Stimulated activated CD4-positive, alpha-beta T cell treated with anti-CD3 and anti-CD28 coated beads, Interleukin-1b, Interleukin-23, amount 100 ng/mL, for 4 hours (primary cell): ENCODE results near the gene CLNK.

Source experiments
- DNase-seq, 2 donors: peaks; one replicate each; pipeline ENCODE4 v3.0.0-alpha.2; 2020; ENCODE audit warnings: low read depth in 2 of 2

Gene CLNK

DNA sequence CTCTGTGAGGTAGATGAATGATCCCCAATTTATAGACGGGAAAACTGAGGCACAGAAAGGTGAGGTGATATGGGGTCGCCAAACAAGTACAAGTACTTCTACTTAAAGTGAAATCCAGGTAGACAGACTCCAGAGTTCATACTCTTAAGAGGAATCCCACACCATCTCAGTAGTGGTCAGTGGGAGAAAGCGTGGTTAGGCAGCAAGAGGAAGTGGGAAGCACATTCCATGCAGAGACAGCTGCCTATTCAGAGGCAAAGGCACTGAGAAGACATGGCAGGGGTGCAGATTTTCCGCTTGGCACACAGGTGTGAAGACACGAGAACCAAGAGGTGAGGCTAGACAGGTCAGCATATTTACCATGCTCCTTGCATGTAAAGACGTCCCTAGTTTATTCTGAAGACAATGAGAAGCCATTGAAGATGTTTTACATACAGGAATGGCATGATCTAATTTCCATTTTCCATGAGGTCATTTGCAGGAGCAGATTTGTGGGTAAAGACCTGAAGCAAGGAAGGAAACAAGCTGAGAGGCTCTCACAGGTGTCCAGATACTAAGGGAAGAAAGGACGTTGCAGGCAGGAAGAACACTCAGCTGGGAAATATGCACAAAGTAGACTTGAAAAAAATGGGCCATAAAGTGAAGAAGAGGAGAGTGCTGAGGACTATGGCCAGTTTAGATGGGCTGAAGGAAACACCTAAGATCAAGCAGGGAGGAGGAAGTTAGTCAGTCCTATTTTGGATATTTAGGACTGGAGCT lies 17.3 kb upstream of the CLNK start:
- DNase-seq, result no peak

DNA sequence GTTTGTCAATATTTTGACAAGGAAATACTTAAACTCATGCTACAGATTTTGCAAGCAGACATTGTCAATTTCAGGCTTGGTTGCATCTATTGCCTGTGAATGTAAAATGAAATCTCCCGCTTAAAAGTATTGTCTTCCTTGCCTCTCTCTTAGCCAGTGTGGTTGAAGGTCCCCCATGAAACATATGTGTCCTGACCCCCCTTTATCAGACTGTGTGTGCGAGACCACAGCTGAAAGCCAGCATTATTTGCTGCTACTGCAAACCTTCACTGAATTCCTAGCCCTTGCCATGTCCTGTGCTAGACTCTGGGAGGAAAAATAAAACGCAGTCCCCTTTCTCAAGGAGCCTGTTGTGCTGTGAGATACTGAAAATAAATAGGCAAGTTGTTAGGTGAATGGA lies 16.6 kb upstream of the CLNK start:
- DNase-seq, result no peak

DNA sequence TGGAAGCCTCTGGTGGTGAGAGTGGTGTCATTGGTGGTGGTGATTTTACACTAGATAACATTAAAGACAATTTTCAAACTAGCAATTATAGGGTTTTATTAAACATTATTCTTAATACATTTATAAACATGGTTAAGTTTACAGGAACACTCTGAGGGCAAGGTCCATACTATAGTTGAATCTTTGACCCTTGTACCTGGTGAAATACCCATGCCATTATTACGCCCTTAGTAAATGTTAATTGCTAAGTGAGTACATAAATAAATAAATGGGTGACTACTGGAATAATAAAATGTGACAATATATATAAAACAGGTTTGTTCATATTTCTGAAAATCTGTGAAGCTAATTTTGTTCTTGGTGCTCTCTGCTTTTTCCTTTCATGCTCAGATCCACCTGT lies 13.6 kb upstream of the CLNK start:
- DNase-seq, result no peak

DNA sequence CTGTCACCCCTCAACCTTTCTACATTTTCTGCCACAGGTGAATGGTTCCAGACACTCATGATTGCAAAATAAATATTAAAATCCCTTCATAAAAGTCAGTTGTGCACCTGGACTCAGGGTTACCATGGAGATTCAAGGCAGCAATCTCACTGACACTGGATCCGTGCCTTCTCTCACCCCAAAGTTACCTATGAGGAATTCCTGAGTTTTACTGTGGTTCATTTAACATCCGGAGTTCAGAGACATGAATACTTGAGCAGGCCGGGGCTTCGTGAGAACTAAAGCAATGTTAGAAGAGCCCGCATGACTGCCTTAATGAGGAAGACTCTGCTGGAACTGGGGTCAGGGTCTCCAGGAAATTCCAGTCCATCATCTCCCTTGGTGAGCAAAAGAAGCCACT lies 12.5 kb upstream of the CLNK start:
- DNase-seq, result no peak

GRCh38 chr4:10696253-10696652 lies 11.7 kb upstream of the CLNK start:
- no peak for DNase-seq

DNA sequence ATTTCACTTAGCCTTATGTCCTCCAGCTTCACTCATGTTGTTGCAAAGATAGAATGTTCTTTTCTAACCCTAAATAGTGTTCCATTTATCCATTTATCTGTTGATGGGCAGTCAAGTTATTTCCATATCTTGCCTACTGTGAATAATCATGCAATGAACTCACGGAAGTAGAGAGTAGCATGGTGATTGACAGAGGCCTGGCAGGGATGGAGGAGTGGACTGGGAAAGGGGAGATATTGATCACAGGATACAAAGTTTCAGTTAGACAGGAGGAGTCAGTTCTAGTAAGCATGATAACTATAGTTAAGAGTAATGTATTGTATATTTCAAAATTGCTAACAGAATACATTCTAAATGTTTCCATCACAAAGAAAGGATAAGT lies 10.3 kb upstream of the CLNK start:
- DNase-seq, result no peak

DNA sequence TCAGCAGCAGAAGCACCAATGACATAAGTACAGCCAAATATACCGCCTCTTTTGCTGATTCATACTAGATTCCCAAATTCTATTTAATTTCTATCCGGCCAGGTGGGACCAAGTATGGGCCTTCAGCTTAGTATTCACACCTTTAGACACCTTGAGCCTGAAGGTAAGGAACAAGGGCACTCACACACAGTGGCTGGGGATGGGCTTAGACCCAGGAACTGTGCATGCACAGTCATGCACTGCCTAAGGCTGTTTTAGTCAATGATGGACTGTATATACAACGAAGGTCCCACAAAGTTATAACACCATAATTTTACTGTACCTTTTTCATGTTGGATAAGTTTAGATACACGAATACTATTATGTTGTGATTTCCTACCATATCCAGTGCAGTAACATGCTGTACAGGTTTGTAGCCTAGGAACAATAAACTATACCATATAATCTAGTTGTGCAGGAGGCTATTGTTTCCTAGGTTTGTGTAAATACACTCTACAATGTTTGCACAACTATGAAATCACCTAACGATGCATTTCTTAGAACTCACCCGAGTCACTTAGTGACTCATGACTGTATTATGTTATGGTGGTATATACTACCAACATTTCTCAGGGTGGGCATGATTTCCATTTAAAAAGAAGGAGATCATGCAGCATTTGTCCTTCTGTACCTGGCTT lies 9.7 kb upstream of the CLNK start:
- DNase-seq, result no peak

- DNase-seq, result no peak
Observed at GRCh38 chr4:10691651-10692050, 7.1 kb upstream of the CLNK start.

DNA sequence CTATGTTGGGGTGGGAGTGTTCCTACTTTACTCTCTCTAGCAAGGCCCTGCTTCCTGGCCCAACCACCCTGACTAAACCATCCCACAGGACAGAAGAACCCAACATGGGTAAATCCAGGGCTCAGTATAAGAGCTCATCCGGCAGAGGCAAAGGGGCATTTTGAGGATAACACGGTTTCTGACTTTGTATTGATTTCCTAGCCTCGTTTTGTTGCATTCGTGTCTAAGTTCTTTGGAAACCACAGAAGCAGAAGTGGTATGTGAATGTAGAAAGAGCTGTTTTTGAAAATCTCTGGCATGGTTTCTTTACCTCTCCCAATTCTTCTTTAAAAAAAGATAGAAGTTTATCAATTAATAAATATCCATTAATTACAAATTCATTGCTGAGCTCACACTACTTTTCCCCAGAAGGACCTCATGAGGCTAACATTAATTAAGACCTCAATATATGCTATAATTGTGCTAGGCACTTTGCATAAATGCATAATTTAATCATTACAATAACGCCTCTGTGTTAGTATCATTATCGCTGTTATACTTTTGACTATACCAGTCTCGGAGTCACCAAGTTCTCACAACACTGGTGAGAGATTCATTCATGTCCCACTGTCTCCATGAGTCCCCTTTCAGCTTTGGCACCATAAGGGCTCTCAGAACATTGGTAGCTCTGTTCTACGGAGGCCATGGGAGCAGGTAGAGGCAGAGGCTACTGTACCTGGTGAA lies 5.8 kb upstream of the CLNK start:
- DNase-seq, result no peak

GRCh38 chr4:10688846-10689245 lies 4.3 kb upstream of the CLNK start:
- DNase-seq, result no peak

- DNase-seq, result no peak
Observed at GRCh38 chr4:10688022-10688421, 3.5 kb upstream of the CLNK start.

DNA sequence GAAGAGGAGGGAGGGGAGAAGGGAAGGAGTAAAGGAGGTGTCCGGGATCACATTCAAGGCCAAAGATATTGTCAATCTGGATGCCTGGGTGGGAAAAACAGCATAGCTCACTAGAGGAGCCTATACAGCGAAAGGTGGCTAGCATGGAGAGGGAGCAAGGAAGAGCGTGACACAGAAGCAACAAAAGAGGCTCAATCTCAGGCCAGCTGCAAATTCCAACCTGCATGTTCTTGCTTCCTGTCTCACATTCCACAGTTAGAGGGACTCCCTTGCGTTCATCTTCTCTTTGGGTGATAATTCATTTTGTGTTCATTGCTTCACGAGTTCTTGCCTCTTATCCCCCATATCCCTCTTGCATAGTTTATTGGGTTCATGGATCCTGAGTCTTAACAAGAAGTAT lies 3.0 kb upstream of the CLNK start:
- DNase-seq, result no peak

GRCh38 chr4:10682397-10682796 lies 2.2 kb downstream of the CLNK start:
- DNase-seq, result no peak

- no peak for DNase-seq
Observed at GRCh38 chr4:10677796-10678497, 6.6 kb downstream of the CLNK start.

DNA sequence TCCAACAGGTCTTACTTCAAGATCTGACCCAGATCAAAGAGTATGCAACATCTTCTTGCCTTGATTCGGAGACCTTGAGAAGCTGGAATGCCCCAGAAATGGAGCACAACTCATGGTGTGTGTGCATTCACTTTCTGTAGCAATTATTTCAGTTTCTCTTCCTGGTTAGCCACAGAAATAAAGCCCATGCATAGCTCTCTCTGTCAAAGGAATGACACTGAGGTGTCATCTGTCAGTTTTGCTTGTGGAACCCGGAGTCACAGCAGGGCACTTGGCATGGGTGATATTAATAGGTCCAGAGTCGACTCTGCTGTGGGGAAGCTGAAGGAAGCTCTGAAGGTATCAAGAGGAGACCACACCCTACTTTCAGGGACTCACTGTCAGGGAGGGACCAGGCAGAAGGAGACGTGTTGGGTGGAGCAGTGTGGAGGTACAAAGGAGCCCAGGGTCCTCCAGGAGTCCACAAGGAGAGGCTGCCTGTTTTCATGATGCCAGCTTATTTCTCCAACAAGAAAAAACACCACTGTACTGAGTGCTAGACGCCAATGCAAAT lies 10.7 kb downstream of the CLNK start:
- no peak for DNase-seq

GRCh38 chr4:10672379-10672778 lies 12.2 kb downstream of the CLNK start:
- no peak for DNase-seq

DNA sequence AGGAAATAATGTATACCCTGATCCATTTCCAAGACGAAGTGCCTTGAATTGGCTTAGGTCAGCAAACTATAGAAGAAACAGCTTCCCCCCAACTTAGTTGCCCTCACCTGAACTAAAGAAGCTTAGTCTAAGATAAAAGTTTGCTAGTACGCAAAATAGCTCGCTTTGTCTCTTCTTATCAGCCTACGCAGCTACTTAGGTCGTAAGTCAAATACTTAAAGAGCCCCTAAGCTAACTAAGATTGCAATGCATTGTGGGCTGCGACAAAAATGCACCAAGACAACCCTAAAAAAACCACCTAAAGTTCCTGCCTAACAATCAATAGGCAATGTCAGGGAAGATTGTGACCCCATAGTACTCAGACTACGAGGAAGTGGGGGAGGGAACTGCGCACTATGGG lies 12.8 kb downstream of the CLNK start:
- DNase-seq, result no peak

DNA sequence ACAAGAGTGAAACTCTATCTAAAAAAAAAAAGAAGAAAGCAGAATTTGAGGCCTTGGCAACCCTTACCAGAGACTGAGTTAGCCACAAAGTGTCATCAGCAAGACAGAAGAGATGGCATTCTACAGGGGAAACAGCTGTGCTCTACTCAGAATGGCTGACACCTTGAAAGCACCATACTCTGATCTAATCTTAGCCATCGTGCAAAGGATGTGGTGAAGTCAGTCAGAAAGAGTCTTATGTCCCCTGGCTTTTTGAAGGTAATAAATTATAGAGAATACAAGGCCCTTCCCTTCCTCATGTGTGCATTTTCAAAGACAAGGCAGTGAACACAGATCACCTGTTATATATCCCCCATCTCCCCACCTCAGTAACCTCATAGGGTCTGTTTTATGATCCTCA lies 13.2 kb downstream of the CLNK start:
- no peak for DNase-seq

DNA sequence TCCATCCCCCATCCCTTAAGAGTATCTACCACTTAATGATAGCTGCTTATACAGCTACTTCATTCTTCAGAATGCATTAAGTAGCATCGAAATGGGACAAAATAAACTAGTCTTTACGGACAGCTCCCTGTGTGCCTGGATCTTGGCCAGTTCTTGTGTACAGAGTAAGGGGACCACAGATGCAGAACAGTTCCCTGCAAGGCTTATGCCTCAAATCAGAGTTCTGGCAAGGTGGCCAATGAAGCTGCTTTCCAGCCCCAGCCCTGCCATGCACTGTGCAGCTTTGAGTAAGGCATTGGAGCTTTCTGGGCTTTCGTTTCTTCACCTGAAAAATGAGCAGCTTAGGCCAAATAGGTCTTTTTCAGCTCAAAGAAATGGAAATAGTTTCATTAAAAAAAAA lies 14.2 kb downstream of the CLNK start:
- DNase-seq, result no peak

- no peak for DNase-seq
Observed at GRCh38 chr4:10667701-10668326, 16.8 kb downstream of the CLNK start.

GRCh38 chr4:10666616-10667015 lies 18.0 kb downstream of the CLNK start:
- DNase-seq, result no peak

- no peak for DNase-seq
Observed at GRCh38 chr4:10664408-10664807, 20.2 kb downstream of the CLNK start.
